ENCODE results near the gene ZMYM2.

Gene ZMYM2

DNA sequence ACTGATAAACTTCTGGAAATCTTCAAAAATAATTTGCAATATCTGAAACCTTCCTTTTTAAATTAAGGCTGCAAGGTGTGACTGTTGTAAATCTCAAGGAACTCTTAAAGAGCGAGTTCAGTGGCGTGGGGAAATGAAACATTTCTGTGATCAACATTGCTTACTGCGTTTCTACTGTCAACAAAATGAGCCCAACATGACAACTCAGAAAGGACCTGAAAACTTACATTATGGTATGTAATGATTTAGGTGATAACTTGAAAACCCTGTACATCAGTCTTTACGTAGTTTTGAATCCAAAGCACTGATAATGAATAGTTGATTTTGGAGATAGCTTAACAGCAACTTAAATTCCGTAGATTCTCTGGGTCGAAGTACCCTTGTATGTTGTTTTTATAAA is 92.8 kb downstream of the ZMYM2 start:
- no peaks in the 10 kb centered on the region for H3K4me1 ChIP-seq (ENCODE audit: low read length)
- H3K36me3 ChIP-seq (replicated peaks; ENCODE audit: insufficient read depth, low read length) = no peaks in the 10 kb centered on the region
- TF ChIP-seq EZH2phosphoT487 (IDR thresholded peaks at IDR 0.05; ENCODE audit: low read length) = no peak
- TF ChIP-seq, protein P1, sequence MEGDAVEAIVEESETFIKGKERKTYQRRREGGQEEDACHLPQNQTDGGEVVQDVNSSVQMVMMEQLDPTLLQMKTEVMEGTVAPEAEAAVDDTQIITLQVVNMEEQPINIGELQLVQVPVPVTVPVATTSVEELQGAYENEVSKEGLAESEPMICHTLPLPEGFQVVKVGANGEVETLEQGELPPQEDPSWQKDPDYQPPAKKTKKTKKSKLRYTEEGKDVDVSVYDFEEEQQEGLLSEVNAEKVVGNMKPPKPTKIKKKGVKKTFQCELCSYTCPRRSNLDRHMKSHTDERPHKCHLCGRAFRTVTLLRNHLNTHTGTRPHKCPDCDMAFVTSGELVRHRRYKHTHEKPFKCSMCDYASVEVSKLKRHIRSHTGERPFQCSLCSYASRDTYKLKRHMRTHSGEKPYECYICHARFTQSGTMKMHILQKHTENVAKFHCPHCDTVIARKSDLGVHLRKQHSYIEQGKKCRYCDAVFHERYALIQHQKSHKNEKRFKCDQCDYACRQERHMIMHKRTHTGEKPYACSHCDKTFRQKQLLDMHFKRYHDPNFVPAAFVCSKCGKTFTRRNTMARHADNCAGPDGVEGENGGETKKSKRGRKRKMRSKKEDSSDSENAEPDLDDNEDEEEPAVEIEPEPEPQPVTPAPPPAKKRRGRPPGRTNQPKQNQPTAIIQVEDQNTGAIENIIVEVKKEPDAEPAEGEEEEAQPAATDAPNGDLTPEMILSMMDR (IDR thresholded peaks at IDR 0.05; ENCODE audit: low read length) = no peak
- no peak for TF ChIP-seq EZH2 (optimal IDR thresholded peaks at IDR 0.05; ENCODE audit: low read depth, low read length)
- no peaks in the 10 kb centered on the region for H3K27me3 ChIP-seq (replicated peaks; ENCODE audit: insufficient read depth, low read length)
- H4K20me1 ChIP-seq (ENCODE audit: insufficient read depth, low read length) = no peaks in the 10 kb centered on the region
- no peak overlapping the region for H3K4me2 ChIP-seq (ENCODE audit: low read depth, low read length)
- no peaks in the 10 kb centered on the region for H3F3A ChIP-seq (ENCODE audit: insufficient read depth, low read length)
- H3K4me3 ChIP-seq (ENCODE audit: low read length) = no peak overlapping the region
- H3K9me3 ChIP-seq (replicated peaks; ENCODE audit: insufficient read depth, low read length) = no peaks in the 10 kb centered on the region
- H3K9me2 ChIP-seq (replicated peaks; ENCODE audit: insufficient read depth, low read length) = no peaks in the 10 kb centered on the region
- H3K9ac ChIP-seq (ENCODE audit: low read length) = no peak overlapping the region
- no peak for DNase-seq
- H2AFZ ChIP-seq (ENCODE audit: low read length) = no peak overlapping the region
- H3K79me2 ChIP-seq (ENCODE audit: low read length) = no peaks in the 10 kb centered on the region
- no peak overlapping the region for H3K27ac ChIP-seq (ENCODE audit: low read length)

DNA sequence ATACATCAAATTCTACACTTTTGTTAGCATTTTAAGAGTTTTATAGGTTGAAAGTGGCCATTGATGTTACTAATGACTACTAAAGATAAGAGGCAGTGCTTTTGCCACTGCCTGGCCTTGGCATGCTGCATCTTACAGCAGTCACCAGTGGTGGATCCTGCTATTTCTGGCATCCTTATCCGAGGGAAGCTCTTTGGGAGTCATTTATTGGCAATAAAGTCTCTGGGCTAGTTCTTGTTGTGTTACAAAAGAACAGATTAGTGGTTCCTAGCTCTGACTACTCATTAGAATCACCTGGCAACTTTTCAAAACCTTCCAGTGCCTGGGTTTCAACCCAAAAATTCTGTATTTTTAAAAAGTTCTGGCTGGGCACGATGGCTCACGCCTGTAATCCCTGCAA is 94.5 kb downstream of the ZMYM2 start:
- H3K4me1 ChIP-seq (ENCODE audit: low read length) = no peaks in the 10 kb centered on the region
- no peaks in the 10 kb centered on the region for H3F3A ChIP-seq (ENCODE audit: insufficient read depth, low read length)
- no peaks in the 10 kb centered on the region for H3K27me3 ChIP-seq (replicated peaks; ENCODE audit: insufficient read depth, low read length)
- H3K79me2 ChIP-seq (ENCODE audit: low read length) = no peaks in the 10 kb centered on the region
- DNase-seq = no peak
- H3K9me2 ChIP-seq (replicated peaks; ENCODE audit: insufficient read depth, low read length) = no peaks in the 10 kb centered on the region
- H2AFZ ChIP-seq (ENCODE audit: low read length) = no peak overlapping the region
- H3K4me2 ChIP-seq (ENCODE audit: low read depth, low read length) = no peak overlapping the region
- H3K9ac ChIP-seq (ENCODE audit: low read length) = no peak overlapping the region
- H3K9me3 ChIP-seq (replicated peaks; ENCODE audit: insufficient read depth, low read length) = no peaks in the 10 kb centered on the region
- H3K4me3 ChIP-seq (ENCODE audit: low read length) = no peak overlapping the region
- no peak overlapping the region for H3K27ac ChIP-seq (ENCODE audit: low read length)
- H3K36me3 ChIP-seq (replicated peaks; ENCODE audit: insufficient read depth, low read length) = no peaks in the 10 kb centered on the region
- no peaks in the 10 kb centered on the region for H4K20me1 ChIP-seq (ENCODE audit: insufficient read depth, low read length)
- TF ChIP-seq EZH2phosphoT487 (IDR thresholded peaks at IDR 0.05; ENCODE audit: low read length) = no peak
- TF ChIP-seq EZH2 (optimal IDR thresholded peaks at IDR 0.05; ENCODE audit: low read depth, low read length) = no peak
- TF ChIP-seq, protein P1 (IDR thresholded peaks at IDR 0.05; ENCODE audit: low read length) = no peak

DNA sequence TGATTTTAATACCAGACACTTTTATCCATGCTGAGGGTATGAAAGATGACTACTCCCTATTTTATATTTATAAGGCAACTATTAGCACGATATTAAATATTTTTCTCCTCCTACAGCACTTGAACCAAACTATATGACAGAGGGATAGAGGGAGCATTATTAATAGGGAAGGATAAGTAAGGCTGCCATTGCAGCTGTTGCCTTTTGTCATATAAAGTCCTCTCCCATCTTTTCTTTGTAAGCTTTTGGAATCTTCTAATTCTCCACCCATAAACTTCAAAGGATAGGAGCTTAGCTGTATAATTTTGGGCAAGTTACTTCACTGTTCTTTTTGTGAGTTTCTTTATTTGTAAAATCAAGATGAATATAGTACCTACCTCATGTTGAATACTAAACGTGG is 95.4 kb downstream of the ZMYM2 start:
- H3K27ac ChIP-seq (ENCODE audit: low read length) = no peak overlapping the region

More for the DNA sequence above, 95.4 kb downstream of the ZMYM2 start:
- Histone ChIP-seq H3K9me2 (replicated peaks; ENCODE audit: insufficient read depth, low read length) (no peaks in the 10 kb centered on the region), H3K36me3 (replicated peaks; ENCODE audit: insufficient read depth, low read length) (no peaks in the 10 kb centered on the region), H3K4me1 (ENCODE audit: low read length) (no peaks in the 10 kb centered on the region), H3K79me2 (ENCODE audit: low read length) (no peaks in the 10 kb centered on the region), H3K27me3 (replicated peaks; ENCODE audit: insufficient read depth, low read length) (no peaks in the 10 kb centered on the region), H2AFZ (ENCODE audit: low read length) (no peak overlapping the region), H4K20me1 (ENCODE audit: insufficient read depth, low read length) (no peaks in the 10 kb centered on the region), H3K9ac (ENCODE audit: low read length) (no peak overlapping the region), H3F3A (ENCODE audit: insufficient read depth, low read length) (no peaks in the 10 kb centered on the region), H3K4me3 (ENCODE audit: low read length) (no peak overlapping the region), H3K9me3 (replicated peaks; ENCODE audit: insufficient read depth, low read length) (no peaks in the 10 kb centered on the region), H3K4me2 (ENCODE audit: low read depth, low read length) (no peak overlapping the region)
- TF ChIP-seq, protein P1 (IDR thresholded peaks at IDR 0.05; ENCODE audit: low read length) = no peak
- no peak for TF ChIP-seq EZH2 (optimal IDR thresholded peaks at IDR 0.05; ENCODE audit: low read depth, low read length)
- no peak for TF ChIP-seq EZH2phosphoT487 (IDR thresholded peaks at IDR 0.05; ENCODE audit: low read length)
- no peak for DNase-seq
